Left lung (tissue), 10 donors: ENCODE measurements around the gene TP53TG5. TPM values are rescaled to one million over a fixed set of nuclear protein-coding genes. Genes with fewer than 3 reads are reported as not detected.
A peak's percentile ranks its signal among the peaks of the same experiment; 100 is the strongest.

Source experiments
- ATAC-seq: fragments of 200-7000 bp; cut with Tn5 transposase; one replicate; pipeline ENCODE4 v1.9.1; 2020; ENCODE audit warnings: moderate library complexity
- DNase-seq, 4 donors: peaks; one replicate each; pipeline ENCODE4 v3.0.0-alpha.2; 2013 to 2020
- H3K27ac ChIP-seq, 2 donors: fragments of 200-600 bp; sonication (generic) in 1 of 2; one replicate each; pipeline versions ENCODE4 v1.5.0 to v1.8.0; 2020 to 2021
- H3K27me3 ChIP-seq, 2 donors: fragments of 200-600 bp; sonication (generic) in 1 of 2; one replicate each; pipeline versions ENCODE4 v1.5.0 to v1.8.0; 2020 to 2021
- H3K36me3 ChIP-seq, 2 donors: fragments of 200-600 bp; sonication (generic) in 1 of 2; one replicate each; pipeline versions ENCODE4 v1.5.0 to v1.8.0; 2020 to 2021
- H3K4me1 ChIP-seq, 2 donors: fragments of 200-600 bp; one replicate each; pipeline ENCODE4 v1.8.0; 2021
- H3K4me3 ChIP-seq, 2 donors: fragments of 200-600 bp; sonication (generic) in 1 of 2; one replicate each; pipeline versions ENCODE4 v1.5.0 to v1.8.0; 2020 to 2021; ENCODE audit warnings: mild to moderate bottlenecking in 1 of 2
- H3K9me3 ChIP-seq, 2 donors: fragments of 200-600 bp; sonication (generic) in 1 of 2; one replicate each; pipeline versions ENCODE4 v1.5.0 to v1.8.0; 2020 to 2021
- intact Hi-C, 2 donors: fragments of 100-400 bp; cut with DNase I; formaldehyde crosslinking; loops; one replicate each; pipeline versions ENCODE4 v1.11.2 to v1.14.2; 2022
- polyA plus RNA-seq, 6 donors: library from polyadenylated mRNA; unstranded; fragments of 120-200 nt; gene quantifications; one replicate each; pipeline ENCODE4 v1.2.1, GENCODE V29; 2013; ENCODE audit not compliant: insufficient read length in 6 of 6
- total RNA-seq, 2 donors: library from RNA; stranded (reverse); fragmentation: NEBNext Ultra II Directional; extraction: Animal tissue kit (Norgen Biotek cat#: 25700); gene quantifications; one replicate each; pipeline ENCODE4 v1.2.1, GENCODE V29; 2021
- TF ChIP-seq, protein P1 (sequence below), 2 donors: fragments of 200-600 bp; sonication (generic) in 1 of 2; IDR thresholded peaks; one replicate each; pipeline versions ENCODE4 v1.5.0 to v1.8.0; 2021; ENCODE audit warnings: antibody characterized with exemption in 2 of 2
- donor health status: DM: no; HTN: yes; CAD: no.
- donor health status: DM: no; HTN: no; CAD: no.

Gene TP53TG5
- total and polyA plus RNA-seq, 8 donors: 0.44 to 2.0 (median 1.6) TPM; not detected in 1

- H3K27ac ChIP-seq: peak overlapping the region; percentile 48 to 75
- peaks cover 60 to 83% of the 10 kb centered on the region in 2 donors for H3K4me1 ChIP-seq
- H3K9me3 ChIP-seq: no peaks in the 10 kb centered on the region
- no peak for ATAC-seq
- no peaks in the 10 kb centered on the region for H3K27me3 ChIP-seq
- TF ChIP-seq, protein P1, sequence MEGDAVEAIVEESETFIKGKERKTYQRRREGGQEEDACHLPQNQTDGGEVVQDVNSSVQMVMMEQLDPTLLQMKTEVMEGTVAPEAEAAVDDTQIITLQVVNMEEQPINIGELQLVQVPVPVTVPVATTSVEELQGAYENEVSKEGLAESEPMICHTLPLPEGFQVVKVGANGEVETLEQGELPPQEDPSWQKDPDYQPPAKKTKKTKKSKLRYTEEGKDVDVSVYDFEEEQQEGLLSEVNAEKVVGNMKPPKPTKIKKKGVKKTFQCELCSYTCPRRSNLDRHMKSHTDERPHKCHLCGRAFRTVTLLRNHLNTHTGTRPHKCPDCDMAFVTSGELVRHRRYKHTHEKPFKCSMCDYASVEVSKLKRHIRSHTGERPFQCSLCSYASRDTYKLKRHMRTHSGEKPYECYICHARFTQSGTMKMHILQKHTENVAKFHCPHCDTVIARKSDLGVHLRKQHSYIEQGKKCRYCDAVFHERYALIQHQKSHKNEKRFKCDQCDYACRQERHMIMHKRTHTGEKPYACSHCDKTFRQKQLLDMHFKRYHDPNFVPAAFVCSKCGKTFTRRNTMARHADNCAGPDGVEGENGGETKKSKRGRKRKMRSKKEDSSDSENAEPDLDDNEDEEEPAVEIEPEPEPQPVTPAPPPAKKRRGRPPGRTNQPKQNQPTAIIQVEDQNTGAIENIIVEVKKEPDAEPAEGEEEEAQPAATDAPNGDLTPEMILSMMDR (IDR thresholded peaks at IDR 0.05): no peak
- intact Hi-C loops: no loop called here
- no peak for DNase-seq
- peaks cover 0 to 23% of the 10 kb centered on the region in 2 donors for H3K36me3 ChIP-seq
- H3K4me3 ChIP-seq: no peak overlapping the region
Observed at GRCh38 chr20:45340951-45341350, 37.2 kb downstream of the TP53TG5 start.

DNA sequence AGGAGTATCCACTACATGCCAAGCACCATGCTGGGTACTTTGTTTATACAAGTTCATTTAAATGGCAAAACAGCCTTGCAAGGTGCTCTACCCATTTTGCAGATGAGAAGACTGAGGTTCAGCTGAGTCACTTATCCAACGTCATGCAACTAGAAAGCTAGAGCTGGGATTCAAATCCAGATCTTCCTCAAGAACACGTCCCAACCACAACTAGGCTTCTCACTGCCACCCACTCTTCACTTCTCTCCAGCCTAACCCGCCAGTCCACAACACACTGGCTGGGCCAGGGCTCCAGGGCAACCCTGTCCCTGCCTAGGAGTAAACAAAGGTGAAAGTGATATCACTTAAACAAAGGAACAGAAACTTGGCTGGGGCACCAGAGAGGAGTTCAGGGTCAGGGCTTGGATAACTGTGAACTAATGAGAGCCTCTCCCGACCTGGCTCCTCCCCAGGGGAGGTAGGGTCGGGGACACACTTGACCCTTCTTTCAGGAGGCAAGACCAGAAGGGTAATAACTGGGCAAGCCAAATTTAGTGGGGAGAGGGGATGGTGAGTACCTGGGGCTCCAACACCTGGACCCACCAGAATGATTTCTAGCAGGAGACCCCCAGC, 37.8 kb downstream of the TP53TG5 start:
- Histone ChIP-seq H3K27ac (peak overlapping the region; percentile 48 to 50), H3K36me3 (peaks cover 0 to 27% of the 10 kb centered on the region in 2 donors), H3K9me3 (no peaks in the 10 kb centered on the region), H3K4me1 (peaks cover 56 to 77% of the 10 kb centered on the region in 2 donors), H3K27me3 (no peaks in the 10 kb centered on the region), H3K4me3 (no peak overlapping the region)
- intact Hi-C loops: no loop called here
- ATAC-seq (peak; percentile 7), DNase-seq (peak in 1 of 4 donors; percentile 66)
- TF ChIP-seq, protein P1 (IDR thresholded peaks at IDR 0.05): no peak

GRCh38 chr20:45339799-45340198, 38.3 kb downstream of the TP53TG5 start:
- no peak for DNase-seq
- peaks cover 0 to 32% of the 10 kb centered on the region in 2 donors for H3K36me3 ChIP-seq
- H3K4me3 ChIP-seq: no peak overlapping the region
- TF ChIP-seq, protein P1 (IDR thresholded peaks at IDR 0.05): no peak
- H3K27me3 ChIP-seq: no peaks in the 10 kb centered on the region
- peaks cover 52 to 72% of the 10 kb centered on the region in 2 donors for H3K4me1 ChIP-seq
- intact Hi-C loops: no loop called here
- no peak for ATAC-seq
- H3K9me3 ChIP-seq: no peaks in the 10 kb centered on the region
- H3K27ac ChIP-seq: peak overlapping the region in 1 of 2 donors; percentile 37

DNA sequence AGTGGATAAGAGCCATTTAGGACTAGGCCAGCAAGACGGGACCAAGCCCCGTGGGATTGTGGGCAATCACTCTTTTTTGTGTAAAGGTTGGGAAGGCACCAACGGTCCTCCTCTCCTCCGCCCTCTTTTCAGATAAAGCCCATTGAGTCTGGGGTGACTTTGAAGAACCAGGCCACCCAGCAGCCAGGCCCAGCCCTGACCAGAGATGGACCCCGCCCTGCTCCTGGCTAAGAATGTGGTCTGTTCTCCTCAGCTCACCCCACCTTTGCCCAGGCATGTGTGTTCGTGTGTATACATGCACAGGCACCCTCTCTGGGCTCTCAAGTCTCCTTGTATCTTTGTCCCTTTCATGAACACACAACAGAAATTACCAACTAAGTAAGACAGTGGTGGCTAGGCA, 39.0 kb downstream of the TP53TG5 start:
- peaks cover 0 to 37% of the 10 kb centered on the region in 2 donors for H3K36me3 ChIP-seq
- TF ChIP-seq, protein P1 (IDR thresholded peaks at IDR 0.05): no peak
- no peak for DNase-seq
- H3K4me3 ChIP-seq: no peak overlapping the region
- intact Hi-C loops: no loop called here
- H3K27me3 ChIP-seq: no peaks in the 10 kb centered on the region
- no peak for ATAC-seq
- H3K27ac ChIP-seq: peak overlapping the region in 1 of 2 donors; percentile 70
- H3K9me3 ChIP-seq: no peaks in the 10 kb centered on the region
- H3K4me1 ChIP-seq: peaks cover 46 to 65% of the 10 kb centered on the region in 2 donors

DNA sequence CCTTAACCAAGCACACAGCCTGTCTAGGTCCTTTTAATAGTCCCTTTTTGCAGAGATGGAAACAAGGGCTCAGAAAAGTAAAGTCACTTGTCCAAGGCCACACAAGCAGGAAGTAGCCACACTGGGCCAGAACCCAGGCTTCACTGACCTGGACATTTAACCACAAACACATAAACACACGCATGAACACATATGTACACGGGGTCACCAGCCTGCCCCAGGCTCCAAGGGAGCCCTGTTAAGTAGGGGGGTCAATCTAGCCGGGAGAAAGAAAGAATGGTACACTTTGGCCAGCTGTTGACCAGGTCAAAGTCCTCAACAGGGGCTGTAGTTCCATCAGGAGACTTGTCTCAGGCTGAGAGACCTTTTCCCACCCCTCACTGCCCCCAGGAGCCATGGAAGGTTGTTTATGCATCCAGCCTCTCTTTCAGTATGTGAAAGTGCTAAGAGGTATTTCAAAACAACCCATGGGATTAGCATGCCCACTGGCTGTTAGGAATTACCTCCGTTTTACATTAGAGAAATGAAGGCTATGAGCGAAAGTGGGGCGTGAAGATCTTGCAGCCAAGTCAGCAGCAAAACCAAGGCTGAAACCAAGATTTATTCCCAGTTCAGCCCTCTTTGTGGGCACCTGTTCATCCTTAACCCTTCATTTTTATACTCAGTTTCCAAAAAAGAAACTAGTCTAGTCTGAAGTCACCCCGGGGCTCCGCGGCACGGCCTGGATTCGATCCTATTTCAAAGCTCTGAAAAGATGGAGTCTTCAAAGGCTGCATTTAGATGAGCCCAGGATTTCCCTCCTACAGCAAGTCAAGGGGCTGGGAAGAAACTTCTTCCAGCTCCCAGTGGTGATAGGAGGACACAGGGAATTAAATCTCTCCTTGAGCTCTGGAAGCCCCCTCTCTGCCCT, 39.7 kb downstream of the TP53TG5 start:
- peak overlapping the region; percentile 33 to 70 for H3K27ac ChIP-seq
- peaks cover 0 to 44% of the 10 kb centered on the region in 2 donors for H3K36me3 ChIP-seq
- H3K4me1 ChIP-seq: peaks cover 41 to 58% of the 10 kb centered on the region in 2 donors
- H3K27me3 ChIP-seq: no peaks in the 10 kb centered on the region
- no peaks in the 10 kb centered on the region for H3K9me3 ChIP-seq
- H3K4me3 ChIP-seq: no peak overlapping the region
- intact Hi-C loops: no loop called here
- TF ChIP-seq, protein P1 (IDR thresholded peaks at IDR 0.05): no peak
- no peak for ATAC-seq
- no peak for DNase-seq
